Astrocyte of the cerebellum (primary cell): Measurements from ENCODE around the gene PDE3B.
"Not testable (repeated sequence)": the region's sequence is repeated elsewhere in the genome, so short reads cannot be mapped to it uniquely, and the experiment has no call there.

Experiments used
- DNase-seq: peaks from one replicate; pipeline ENCODE4 v3.0.0-alpha.2; 2011; ENCODE audit warnings: low read depth
- H3K4me3 ChIP-seq: 2 replicates; pipeline ENCODE4 v1.5.1; 2011; ENCODE audit warnings: mild to moderate bottlenecking, low read depth, low read length, moderate library complexity
- CTCF ChIP-seq: IDR thresholded peaks from 2 replicates; pipeline ENCODE4 v1.5.1; 2012; ENCODE audit warnings: low read length, low read depth, moderate library complexity, mild to moderate bottlenecking; ENCODE audit errors: missing control alignments
- in situ Hi-C: cut with HindIII; loops from 2 replicates; pipeline ENCODE4 v1.10.0; 2017; ENCODE audit warnings: low sequenced_read_pairs

The PDE3B gene

GRCh38 chr11:14676068-14676467, 32.5 kb downstream of the PDE3B start:
- in situ Hi-C loops: no loop called here
- no peak overlapping the region for H3K4me3 ChIP-seq
- DNase-seq: no peak
- TF ChIP-seq CTCF: no peak

DNA sequence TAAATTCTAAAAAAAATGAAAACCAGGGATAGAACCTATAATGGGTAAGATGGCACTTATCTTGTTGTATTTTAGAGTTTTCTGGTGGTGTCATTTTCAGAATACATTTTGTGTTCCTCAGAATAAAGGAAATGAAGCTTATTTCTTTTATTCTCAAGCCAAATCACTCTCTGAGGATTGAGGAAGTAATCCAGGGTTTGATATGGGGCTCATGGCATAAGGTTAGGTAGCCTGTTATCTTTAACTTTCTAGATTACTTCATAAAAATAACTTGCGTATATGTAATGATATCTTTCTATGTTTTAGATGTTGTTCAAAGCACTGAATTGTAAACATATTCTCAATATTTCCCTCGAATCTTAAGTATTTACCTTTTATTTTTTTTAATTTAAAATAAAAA, 33.5 kb downstream of the PDE3B start:
- in situ Hi-C loops: no loop called here
- TF ChIP-seq CTCF: no peak
- DNase-seq: no peak
- H3K4me3 ChIP-seq: no peak overlapping the region

- no peak for DNase-seq
- in situ Hi-C loops: no loop called here
- H3K4me3 ChIP-seq: no peak overlapping the region
- TF ChIP-seq CTCF: no peak
Observed at GRCh38 chr11:14678350-14678749, 34.7 kb downstream of the PDE3B start.

- in situ Hi-C loops: no loop called here
- DNase-seq: no peak
- no peak for TF ChIP-seq CTCF
- no peak overlapping the region for H3K4me3 ChIP-seq
Observed at GRCh38 chr11:14679662-14680061, 36.1 kb downstream of the PDE3B start.

- DNase-seq, in situ Hi-C loops, H3K4me3 ChIP-seq: not testable (repeated sequence)
Observed at GRCh38 chr11:14684234-14684915, 40.8 kb downstream of the PDE3B start.

DNA sequence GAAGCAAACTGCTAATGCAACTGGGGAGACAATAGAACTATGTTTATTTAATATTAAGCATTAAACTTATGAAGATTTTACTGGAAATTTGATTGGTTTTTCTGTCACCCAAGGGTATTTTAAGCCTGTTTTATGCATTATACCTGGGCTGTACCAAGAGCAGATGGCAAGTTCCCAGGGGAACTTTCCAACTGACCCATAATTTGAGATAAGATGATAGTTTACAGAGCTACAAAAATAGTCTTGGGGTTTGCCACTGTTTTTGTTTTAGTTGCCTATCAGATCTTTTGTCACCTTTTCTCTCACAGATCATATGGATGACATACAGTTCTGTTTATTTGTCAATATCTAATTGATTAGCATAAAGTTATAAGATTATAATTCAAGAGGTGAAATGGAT, 43.9 kb downstream of the PDE3B start:
- no peak overlapping the region for H3K4me3 ChIP-seq
- in situ Hi-C loops: no loop called here
- TF ChIP-seq CTCF: no peak
- DNase-seq: no peak

- no peak overlapping the region for H3K4me3 ChIP-seq
- in situ Hi-C loops: no loop called here
- no peak for DNase-seq
- TF ChIP-seq CTCF: no peak
Observed at GRCh38 chr11:14687943-14688627, 44.5 kb downstream of the PDE3B start.

GRCh38 chr11:14695656-14696055, 52.1 kb downstream of the PDE3B start:
- DNase-seq, in situ Hi-C loops, H3K4me3 ChIP-seq: not testable (repeated sequence)
